ENCODE data around the gene INPP4A. TPM values are rescaled to one million over a fixed set of nuclear protein-coding genes. Genes with fewer than 3 reads are reported as not detected.

Gene INPP4A
- polyA plus RNA-seq, 1 donor from 2014 or later = 51.4 TPM

GRCh38 chr2:98463081-98463481 lies 18.4 kb downstream of the INPP4A start:
- Histone ChIP-seq H3K36me3 (ENCODE audit: insufficient read depth, low read length) (peaks cover 4% of the 10 kb centered on the region), H3K79me2 (replicated peaks; ENCODE audit: insufficient read depth, low read length) (peaks cover 6% of the 10 kb centered on the region), H4K20me1 (ENCODE audit: insufficient read depth) (no peaks in the 10 kb centered on the region)

GRCh38 chr2:98463551-98463971 lies 18.9 kb downstream of the INPP4A start:
- no peak for TF ChIP-seq EZH2 (IDR thresholded peaks at IDR 0.05; ENCODE audit: borderline replicate concordance, insufficient read depth, low read length, poor library complexity, severe bottlenecking)
- TF ChIP-seq POLR2AphosphoS5 (IDR thresholded peaks at IDR 0.05) = no peak
- TF ChIP-seq RAD21 (conservative IDR thresholded peaks at IDR 0.05) = no peak
- TF ChIP-seq, protein P1, sequence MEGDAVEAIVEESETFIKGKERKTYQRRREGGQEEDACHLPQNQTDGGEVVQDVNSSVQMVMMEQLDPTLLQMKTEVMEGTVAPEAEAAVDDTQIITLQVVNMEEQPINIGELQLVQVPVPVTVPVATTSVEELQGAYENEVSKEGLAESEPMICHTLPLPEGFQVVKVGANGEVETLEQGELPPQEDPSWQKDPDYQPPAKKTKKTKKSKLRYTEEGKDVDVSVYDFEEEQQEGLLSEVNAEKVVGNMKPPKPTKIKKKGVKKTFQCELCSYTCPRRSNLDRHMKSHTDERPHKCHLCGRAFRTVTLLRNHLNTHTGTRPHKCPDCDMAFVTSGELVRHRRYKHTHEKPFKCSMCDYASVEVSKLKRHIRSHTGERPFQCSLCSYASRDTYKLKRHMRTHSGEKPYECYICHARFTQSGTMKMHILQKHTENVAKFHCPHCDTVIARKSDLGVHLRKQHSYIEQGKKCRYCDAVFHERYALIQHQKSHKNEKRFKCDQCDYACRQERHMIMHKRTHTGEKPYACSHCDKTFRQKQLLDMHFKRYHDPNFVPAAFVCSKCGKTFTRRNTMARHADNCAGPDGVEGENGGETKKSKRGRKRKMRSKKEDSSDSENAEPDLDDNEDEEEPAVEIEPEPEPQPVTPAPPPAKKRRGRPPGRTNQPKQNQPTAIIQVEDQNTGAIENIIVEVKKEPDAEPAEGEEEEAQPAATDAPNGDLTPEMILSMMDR (IDR thresholded peaks at IDR 0.05; ENCODE audit: poor library complexity, severe bottlenecking) = no peak
- TF ChIP-seq, protein P2, sequence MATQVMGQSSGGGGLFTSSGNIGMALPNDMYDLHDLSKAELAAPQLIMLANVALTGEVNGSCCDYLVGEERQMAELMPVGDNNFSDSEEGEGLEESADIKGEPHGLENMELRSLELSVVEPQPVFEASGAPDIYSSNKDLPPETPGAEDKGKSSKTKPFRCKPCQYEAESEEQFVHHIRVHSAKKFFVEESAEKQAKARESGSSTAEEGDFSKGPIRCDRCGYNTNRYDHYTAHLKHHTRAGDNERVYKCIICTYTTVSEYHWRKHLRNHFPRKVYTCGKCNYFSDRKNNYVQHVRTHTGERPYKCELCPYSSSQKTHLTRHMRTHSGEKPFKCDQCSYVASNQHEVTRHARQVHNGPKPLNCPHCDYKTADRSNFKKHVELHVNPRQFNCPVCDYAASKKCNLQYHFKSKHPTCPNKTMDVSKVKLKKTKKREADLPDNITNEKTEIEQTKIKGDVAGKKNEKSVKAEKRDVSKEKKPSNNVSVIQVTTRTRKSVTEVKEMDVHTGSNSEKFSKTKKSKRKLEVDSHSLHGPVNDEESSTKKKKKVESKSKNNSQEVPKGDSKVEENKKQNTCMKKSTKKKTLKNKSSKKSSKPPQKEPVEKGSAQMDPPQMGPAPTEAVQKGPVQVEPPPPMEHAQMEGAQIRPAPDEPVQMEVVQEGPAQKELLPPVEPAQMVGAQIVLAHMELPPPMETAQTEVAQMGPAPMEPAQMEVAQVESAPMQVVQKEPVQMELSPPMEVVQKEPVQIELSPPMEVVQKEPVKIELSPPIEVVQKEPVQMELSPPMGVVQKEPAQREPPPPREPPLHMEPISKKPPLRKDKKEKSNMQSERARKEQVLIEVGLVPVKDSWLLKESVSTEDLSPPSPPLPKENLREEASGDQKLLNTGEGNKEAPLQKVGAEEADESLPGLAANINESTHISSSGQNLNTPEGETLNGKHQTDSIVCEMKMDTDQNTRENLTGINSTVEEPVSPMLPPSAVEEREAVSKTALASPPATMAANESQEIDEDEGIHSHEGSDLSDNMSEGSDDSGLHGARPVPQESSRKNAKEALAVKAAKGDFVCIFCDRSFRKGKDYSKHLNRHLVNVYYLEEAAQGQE (IDR thresholded peaks at IDR 0.05; ENCODE audit: borderline replicate concordance) = no peak
- no peak for TF ChIP-seq MXI1 (conservative IDR thresholded peaks at IDR 0.05; ENCODE audit: poor library complexity, severe bottlenecking)
- no peak for TF ChIP-seq SMC3 (conservative IDR thresholded peaks at IDR 0.05; ENCODE audit: poor library complexity)
- TF ChIP-seq EP300 (conservative IDR thresholded peaks at IDR 0.05; ENCODE audit: poor library complexity, severe bottlenecking) = no peak
- no peak for TF ChIP-seq TAF1 (IDR thresholded peaks at IDR 0.05; ENCODE audit: low read depth)
- peaks cover 4% of the 10 kb centered on the region for H3K36me3 ChIP-seq (ENCODE audit: insufficient read depth, low read length)
- no peak overlapping the region for H3K4me2 ChIP-seq (ENCODE audit: low read length)
- no peak overlapping the region for H3K4me3 ChIP-seq (ENCODE audit: low read length)
- peaks cover 10% of the 10 kb centered on the region for H3K79me2 ChIP-seq (replicated peaks; ENCODE audit: insufficient read depth, low read length)
- H4K20me1 ChIP-seq (ENCODE audit: insufficient read depth) = no peaks in the 10 kb centered on the region
- no peak overlapping the region for H3K27ac ChIP-seq (ENCODE audit: low read length)
- no peaks in the 10 kb centered on the region for H3F3A ChIP-seq (ENCODE audit: insufficient read depth, low read length, poor library complexity, severe bottlenecking)
- no peaks in the 10 kb centered on the region for H3K9me3 ChIP-seq (ENCODE audit: low read length)
- H3K9ac ChIP-seq (ENCODE audit: low read length) = no peak overlapping the region
- no peak overlapping the region for H2AFZ ChIP-seq (ENCODE audit: low read depth, low read length)
- H3K9me2 ChIP-seq (ENCODE audit: insufficient read depth, low read length) = no peaks in the 10 kb centered on the region
- H3K27me3 ChIP-seq (ENCODE audit: insufficient read depth, low read depth, low read length) = no peaks in the 10 kb centered on the region

More at GRCh38 chr2:98463081-98463481, 18.4 kb downstream of the INPP4A start:
- Histone ChIP-seq H3K4me2 (ENCODE audit: low read length) (no peak overlapping the region), H3K9ac (ENCODE audit: low read length) (no peak overlapping the region), H3F3A (ENCODE audit: insufficient read depth, low read length, poor library complexity, severe bottlenecking) (no peaks in the 10 kb centered on the region), H3K9me2 (ENCODE audit: insufficient read depth, low read length) (no peaks in the 10 kb centered on the region), H3K27ac (ENCODE audit: low read length) (no peak overlapping the region), H3K9me3 (ENCODE audit: low read length) (no peaks in the 10 kb centered on the region), H3K4me3 (ENCODE audit: low read length) (no peak overlapping the region), H2AFZ (ENCODE audit: low read depth, low read length) (no peak overlapping the region), H3K27me3 (ENCODE audit: insufficient read depth, low read depth, low read length) (no peaks in the 10 kb centered on the region)
- TF ChIP-seq, protein P2 (IDR thresholded peaks at IDR 0.05; ENCODE audit: borderline replicate concordance) = no peak
- TF ChIP-seq EZH2 (IDR thresholded peaks at IDR 0.05; ENCODE audit: borderline replicate concordance, insufficient read depth, low read length, poor library complexity, severe bottlenecking) (no peak), TAF1 (IDR thresholded peaks at IDR 0.05; ENCODE audit: low read depth) (no peak), RAD21 (conservative IDR thresholded peaks at IDR 0.05) (no peak), POLR2AphosphoS5 (IDR thresholded peaks at IDR 0.05) (no peak), SMC3 (conservative IDR thresholded peaks at IDR 0.05; ENCODE audit: poor library complexity) (no peak), MXI1 (conservative IDR thresholded peaks at IDR 0.05; ENCODE audit: poor library complexity, severe bottlenecking) (no peak), EP300 (conservative IDR thresholded peaks at IDR 0.05; ENCODE audit: poor library complexity, severe bottlenecking) (no peak)
- TF ChIP-seq, protein P1 (IDR thresholded peaks at IDR 0.05; ENCODE audit: poor library complexity, severe bottlenecking) = no peak
